GM19397 (cell line): Measurements from ENCODE around the gene NATD1.
"Not testable (repeated sequence)": the region's sequence is repeated elsewhere in the genome, so short reads cannot be mapped to it uniquely, and the experiment has no call there.

Experiments used
- ATAC-seq: cut with Tn5 transposase; IDR thresholded peaks from one replicate; pipeline ENCODE4 v1.9.1; 2021; ENCODE audit warnings: mild to moderate bottlenecking, moderate library complexity; ENCODE audit not compliant: unreplicated experiment

NATD1 gene

DNA sequence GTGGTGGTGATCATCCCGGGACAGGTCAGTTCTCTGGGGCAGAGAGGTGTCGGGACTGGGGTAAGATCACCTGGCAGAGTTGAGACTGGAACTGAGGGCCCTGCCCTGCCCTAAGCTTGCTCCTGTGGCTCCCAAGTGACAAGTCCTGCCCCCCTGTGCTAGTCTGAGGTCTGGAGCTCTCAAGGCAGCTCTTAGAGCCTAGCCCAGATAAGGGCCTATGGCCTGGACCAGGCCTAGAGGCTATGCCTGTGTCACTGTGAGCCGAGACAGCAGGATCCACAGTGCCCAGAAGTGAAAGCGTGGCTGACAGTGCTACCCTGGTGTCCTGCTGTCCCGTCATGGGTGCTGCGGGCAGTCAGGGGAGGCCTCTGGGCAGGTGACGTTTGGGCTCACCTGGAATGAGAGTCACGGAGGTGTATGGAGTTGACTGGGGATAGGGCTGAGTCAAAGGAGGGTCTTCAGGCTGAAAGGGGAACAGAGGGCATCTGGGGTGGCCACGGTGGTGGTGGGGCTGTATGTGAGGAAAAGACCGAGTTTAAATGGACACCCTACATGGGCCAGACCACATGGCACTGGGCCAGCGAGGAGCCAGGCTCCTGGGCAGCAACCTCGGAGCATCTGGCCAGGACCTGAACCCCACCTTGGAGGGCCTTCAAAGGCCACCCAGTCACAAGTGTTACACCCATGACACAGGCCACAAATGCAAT is 5.5 kb downstream of the NATD1 start:
- ATAC-seq, result no peak

- no peak for ATAC-seq
These were observed 6.5 kb downstream of the NATD1 start for GRCh38 chr17:21246698-21247097.

GRCh38 chr17:21245639-21246084 is 7.5 kb downstream of the NATD1 start:
- no peak for ATAC-seq

GRCh38 chr17:21243516-21244303 is 9.5 kb downstream of the NATD1 start:
- ATAC-seq, result no peak

DNA sequence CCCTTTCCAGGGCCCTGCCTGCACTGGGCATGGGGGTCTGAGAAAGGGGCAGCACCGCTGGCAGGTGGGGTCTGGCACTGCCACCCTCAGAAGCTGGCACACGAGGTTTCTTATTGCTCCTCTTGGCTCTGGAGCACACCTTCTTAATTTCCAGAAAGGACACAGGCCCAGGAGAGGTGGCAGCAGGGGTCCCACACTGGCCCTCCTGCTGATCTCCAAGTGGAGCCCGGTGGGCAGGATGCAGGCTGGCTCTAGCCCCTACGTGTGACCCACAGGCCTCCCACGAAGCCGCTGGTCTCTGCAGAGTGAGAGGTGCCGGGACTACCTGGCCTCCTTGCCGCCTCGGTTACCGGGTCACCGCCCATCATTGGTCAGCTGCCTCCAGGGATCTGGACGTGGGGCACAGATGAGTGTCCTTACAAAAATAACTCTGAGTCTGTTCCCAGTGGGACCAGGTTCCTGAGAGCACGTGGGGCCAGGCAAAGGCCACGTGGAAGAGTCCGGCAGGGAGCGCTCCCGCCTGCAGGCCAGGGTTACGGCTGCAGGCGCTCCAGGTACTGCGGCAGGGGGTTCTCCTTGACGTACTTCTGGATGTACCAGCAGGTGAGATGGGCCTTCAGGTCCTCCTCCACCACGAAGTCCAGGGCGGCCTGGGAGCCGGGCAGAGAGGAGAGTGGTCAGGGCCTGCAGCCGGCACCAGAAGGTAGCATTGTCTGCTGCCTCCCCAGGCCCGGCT is 10.3 kb downstream of the NATD1 start:
- no peak for ATAC-seq

DNA sequence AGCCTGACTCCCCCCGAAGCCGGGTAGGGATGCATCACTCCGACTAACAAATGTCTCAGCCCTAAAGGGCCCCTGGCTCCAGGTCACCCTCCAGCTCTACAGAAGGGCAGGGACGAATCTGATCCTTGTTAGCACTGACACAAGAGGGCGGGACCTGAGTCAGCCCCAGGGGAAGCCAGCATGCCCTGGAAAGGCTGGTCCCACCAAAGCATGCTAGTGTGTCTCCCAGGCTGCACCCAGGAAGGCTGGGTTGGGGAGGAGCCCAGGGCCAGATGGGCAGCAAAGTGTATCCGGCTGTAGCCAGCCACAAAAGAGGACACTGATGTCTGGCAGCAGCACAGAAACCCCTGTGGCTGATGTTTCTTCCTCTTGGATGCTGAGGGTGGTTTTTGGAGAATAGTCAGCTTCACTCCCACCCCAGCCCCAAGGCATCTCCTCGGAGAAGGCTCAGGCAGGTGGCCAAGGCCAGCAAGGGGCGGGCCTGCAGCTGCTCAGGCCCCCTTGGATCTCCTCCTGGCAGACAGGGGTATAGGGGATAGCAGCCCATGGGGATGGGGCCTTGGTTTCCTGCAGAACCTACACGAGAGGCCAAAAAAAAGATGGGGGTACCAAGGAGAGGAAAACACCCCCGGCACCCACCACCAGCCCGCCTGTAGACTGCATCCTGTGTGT is 11.0 kb downstream of the NATD1 start:
- no peak for ATAC-seq

DNA sequence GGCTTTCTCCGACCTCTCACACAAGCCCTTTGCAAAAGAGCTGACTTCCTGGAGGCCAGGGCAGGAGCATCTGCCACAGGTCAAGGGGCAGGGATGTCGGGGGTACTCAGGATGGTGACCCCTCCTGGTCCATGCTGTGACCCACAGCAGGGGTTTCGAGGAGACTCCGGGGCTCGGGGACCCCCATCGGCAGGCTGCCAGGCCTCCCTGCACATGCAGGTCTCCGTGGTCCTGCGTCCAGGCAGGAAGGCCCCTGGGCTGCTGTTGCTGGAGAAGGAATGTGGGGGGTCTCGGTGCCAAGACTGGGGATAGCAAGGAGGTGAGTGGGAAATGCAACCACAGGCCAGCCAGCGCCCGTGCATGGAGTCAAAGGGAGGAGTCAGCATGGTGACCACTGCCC is 11.6 kb downstream of the NATD1 start:
- no peak for ATAC-seq

GRCh38 chr17:21240369-21241055 is 12.7 kb downstream of the NATD1 start:
- ATAC-seq, result no peak

DNA sequence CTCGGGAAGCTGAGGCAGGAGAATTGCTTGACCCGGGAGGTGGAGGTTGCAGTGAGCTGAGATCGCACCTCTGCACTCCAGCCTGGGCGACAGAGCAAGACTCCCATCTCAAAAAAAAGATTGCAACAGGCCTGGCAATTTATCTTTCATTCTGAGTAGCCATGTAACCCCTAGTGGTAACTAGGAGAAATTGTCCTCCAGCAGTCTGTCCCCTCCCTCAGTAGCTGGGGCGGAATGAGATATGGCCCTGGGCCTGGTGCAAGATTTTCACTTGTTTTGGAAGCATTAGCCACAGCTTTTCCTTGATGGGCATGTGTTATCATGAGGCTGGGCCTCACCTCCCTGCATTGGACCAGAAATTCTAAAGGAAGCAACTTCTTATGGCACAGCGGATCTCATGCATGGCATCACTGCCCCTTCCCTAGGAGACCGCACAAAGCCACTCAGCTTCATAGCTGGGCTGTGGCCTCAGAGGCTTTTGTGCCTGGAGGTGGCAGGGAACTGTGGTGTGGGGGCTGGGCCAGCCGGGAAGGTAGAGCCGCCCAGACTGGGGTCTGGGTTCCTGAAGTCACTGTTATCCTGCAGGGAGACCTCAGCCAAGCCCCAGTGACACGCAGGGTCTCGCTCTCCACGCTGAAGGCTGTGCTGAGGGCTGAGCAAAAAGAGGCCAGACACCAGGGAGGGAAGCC is 13.4 kb downstream of the NATD1 start:
- no peak for ATAC-seq

GRCh38 chr17:21235921-21236320 is 17.3 kb downstream of the NATD1 start:
- no peak for ATAC-seq

GRCh38 chr17:21233581-21234347 is 19.4 kb downstream of the NATD1 start:
- no peak for ATAC-seq

DNA sequence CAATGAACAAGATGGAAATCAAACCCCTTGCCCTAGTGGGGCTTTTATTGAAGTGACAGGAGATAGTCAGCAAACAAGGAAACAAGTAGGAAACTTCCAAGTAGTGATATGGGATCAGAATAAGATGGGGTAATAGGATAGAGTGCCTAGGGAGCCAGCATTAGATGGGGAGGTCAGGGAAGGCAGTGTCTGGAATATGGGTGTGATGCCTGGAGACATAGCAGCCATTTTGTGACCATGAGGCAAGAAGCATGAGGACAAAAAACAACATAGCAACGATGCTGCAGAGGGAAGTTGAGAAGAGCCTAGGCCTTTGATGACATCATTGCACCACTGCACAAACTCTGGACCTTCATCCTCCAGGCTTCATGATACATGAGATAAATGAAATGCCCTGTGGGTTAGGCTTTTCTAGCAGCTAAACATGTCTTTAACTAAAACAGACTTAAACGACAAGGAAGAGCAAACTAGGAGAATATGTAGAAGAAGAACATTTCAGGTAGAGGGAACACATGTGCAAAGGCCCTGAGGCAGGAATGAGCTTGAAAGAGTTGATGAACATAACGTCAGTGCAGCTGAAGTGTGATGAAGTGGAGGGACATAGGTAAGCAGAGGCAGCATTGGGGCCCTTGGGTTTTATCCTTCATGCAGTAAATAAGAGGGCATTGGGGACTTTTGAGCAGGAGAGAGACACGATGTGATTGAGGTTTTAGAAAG is 21.0 kb downstream of the NATD1 start:
- no peak for ATAC-seq

GRCh38 chr17:21231533-21231932 is 21.7 kb downstream of the NATD1 start:
- no peak for ATAC-seq

DNA sequence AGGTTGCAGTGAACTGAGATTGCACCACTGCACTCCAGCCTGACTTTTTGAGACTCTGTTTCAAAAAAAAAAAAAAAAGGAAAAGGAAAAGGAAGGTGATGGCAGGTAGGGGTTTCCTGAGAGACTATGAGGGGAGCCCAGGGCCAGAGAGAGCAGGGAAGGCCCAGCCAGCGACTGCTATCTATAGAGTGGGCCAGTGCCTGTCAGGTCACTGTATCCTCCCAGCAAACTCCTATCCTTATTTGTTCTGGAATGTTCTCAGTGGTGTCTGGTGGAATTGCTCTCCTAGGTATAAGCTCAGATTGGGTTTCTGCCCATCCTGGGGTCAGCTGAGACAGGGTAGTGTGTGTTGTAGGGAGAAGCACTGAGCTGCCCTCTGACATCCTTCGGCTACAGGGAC is 24.4 kb downstream of the NATD1 start:
- ATAC-seq, result no peak

DNA sequence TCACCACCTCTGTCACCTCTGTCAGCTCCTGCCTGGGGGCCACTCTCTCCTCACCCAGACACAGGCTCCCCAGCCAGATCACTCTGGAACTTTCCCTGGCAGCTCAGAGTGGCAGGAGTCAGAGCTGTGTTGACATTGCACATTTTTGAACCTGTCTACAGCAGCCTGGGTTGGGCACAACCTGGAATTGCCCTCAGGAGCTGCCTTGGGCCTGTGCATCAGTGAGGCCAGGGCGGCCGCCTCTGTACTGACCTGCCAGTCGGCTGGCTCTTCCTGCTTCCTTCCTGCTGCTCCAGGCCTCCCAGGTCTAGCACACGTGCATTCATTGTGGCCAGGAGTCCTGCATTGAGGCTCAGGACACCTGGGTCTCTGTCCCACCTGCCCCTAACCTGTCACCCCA is 25.1 kb downstream of the NATD1 start:
- ATAC-seq, result no peak

DNA sequence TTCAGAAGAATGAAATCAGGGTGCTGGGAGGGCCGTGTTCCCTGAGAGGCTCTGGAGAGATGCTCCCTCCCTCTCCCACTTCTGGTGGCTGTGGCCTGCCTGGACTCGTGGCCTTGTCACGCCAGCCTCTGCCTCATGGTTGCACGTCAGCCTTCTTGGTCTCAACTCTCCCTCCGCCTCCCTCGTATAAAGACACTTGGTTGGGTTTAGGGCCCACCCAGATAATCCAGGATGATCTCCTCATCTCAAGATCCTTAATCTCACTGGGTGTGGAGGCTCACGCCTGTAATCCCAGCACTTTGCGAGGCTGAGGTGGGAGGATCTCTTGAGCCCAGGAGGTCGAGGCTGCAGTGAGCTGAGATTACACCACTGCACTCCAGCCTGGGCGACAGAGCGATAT is 25.9 kb downstream of the NATD1 start:
- ATAC-seq, result not testable (repeated sequence)

DNA sequence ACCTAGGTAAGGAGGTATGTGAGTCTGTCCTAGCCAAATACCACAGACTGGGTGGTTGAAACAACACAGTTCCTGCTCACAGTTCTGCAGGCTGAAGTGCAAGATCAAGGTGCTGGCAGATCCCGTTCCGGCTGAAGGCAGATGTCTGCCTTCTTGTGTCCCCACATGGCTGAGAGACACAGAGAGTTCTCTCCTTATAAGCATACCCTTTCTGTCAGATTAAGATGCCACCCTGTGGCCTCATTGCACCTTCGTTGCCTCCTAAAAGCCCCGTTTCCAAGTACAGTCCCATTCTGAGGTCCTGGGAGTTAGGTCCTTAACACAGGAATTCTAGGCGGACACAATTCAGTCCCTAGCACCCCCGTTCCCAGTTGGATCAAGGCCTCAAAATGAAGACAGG is 30.1 kb downstream of the NATD1 start:
- no peak for ATAC-seq

GRCh38 chr17:21218831-21219380 is 34.3 kb downstream of the NATD1 start:
- no peak for ATAC-seq
